H1 (cell line): Measurements from ENCODE around the gene CCDC182. TPM values are rescaled to one million over a fixed set of nuclear protein-coding genes. Genes with fewer than 3 reads are reported as not detected.

Experiments used
- CTCF ChIA-PET: fragments of 300-600 bp; sonication (Branson Sonifier 250); formaldehyde crosslinking; loops from one replicate; lab custom pipeline; 2021; ENCODE audit not compliant: partially characterized antibody; lab: Charles Lee
- POLR2A ChIA-PET: fragments of 300-600 bp; sonication (Branson Sonifier 250); formaldehyde crosslinking; loops from one replicate; lab custom pipeline; 2021; ENCODE audit warnings: inconsistent platforms; ENCODE audit not compliant: partially characterized antibody; lab: Charles Lee
- DNase-seq, 2 experiments: peaks; one replicate each; pipeline versions ENCODE4 v3.0.0 to v3.0.0-alpha.2; 2010 to 2022; ENCODE audit warnings: low spot score in 2 of 2, low read depth in 1 of 2, mixed read lengths in 1 of 2
- FAIRE-seq: peaks from 2 replicates; lab custom pipeline; 2011; peaks lifted over from hg19 to GRCh38; lab: Jason Lieb, UNC
- H2AFZ ChIP-seq: 2 replicates; pipeline ENCODE4 v1.8.1; 2012; ENCODE audit warnings: low read length, inconsistent platforms
- H2AK5ac ChIP-seq: 2 replicates; pipeline ENCODE4 v1.6.1; 2013; ENCODE audit warnings: low read depth, low read length
- H2BK120ac ChIP-seq: replicated peaks from 2 replicates; pipeline ENCODE3; 2013; ENCODE audit warnings: low read depth, low read length, inconsistent platforms
- H2BK12ac ChIP-seq: 2 replicates; pipeline ENCODE4 v1.6.1; 2013; ENCODE audit warnings: low read depth, low read length
- H2BK15ac ChIP-seq: 2 replicates; pipeline ENCODE4 v1.6.1; 2013; ENCODE audit warnings: low read length
- H2BK20ac ChIP-seq: 2 replicates; pipeline ENCODE4 v1.6.1; 2013; ENCODE audit warnings: low read length
- H2BK5ac ChIP-seq: 2 replicates; pipeline ENCODE4 v1.6.1; 2013; ENCODE audit warnings: low read depth, low read length
- H3K14ac ChIP-seq: 2 replicates; pipeline ENCODE4 v1.6.1; 2013; ENCODE audit warnings: inconsistent platforms; ENCODE audit not compliant: insufficient read length
- H3K18ac ChIP-seq: 2 replicates; pipeline ENCODE4 v1.6.1; 2013; ENCODE audit warnings: low read length; ENCODE audit errors: extremely low read depth
- H3K23ac ChIP-seq: 2 replicates; pipeline ENCODE4 v1.6.1; 2013; ENCODE audit warnings: inconsistent platforms; ENCODE audit not compliant: insufficient read length
- H3K23me2 ChIP-seq: 2 replicates; pipeline ENCODE4 v1.6.1; 2013; ENCODE audit warnings: low read depth, low read length
- H3K27ac ChIP-seq: 2 replicates; pipeline ENCODE4 v1.6.1; 2011; ENCODE audit warnings: low read depth, low read length, inconsistent platforms
- H3K27me3 ChIP-seq, 4 experiments: replicated peaks in 1 of 4; 1 replicate in 1 of 4; 2 replicates in 3 of 4; pipeline versions ENCODE4 v1.6.1 to v1.8.1; 2011 to 2013; ENCODE audit warnings: low read length in 3 of 4, mild to moderate bottlenecking in 3 of 4, inconsistent platforms in 2 of 4, mixed read lengths in 2 of 4, moderate library complexity in 1 of 4; ENCODE audit not compliant: control insufficient read depth in 3 of 4, insufficient read depth in 3 of 4; ENCODE audit errors: extremely low read depth in 1 of 4
- H3K36me3 ChIP-seq, 4 experiments: 2 replicates each; pipeline versions ENCODE4 v1.6.1 to v1.8.1; 2011 to 2013; ENCODE audit warnings: mild to moderate bottlenecking in 4 of 4, low read length in 3 of 4, moderate library complexity in 2 of 4, control low read depth in 1 of 4, inconsistent platforms in 1 of 4; ENCODE audit not compliant: insufficient read depth in 4 of 4, control insufficient read depth in 2 of 4
- H3K4ac ChIP-seq: replicated peaks from 2 replicates; pipeline ENCODE3; 2013; ENCODE audit warnings: low read length, low read depth, mixed read lengths, inconsistent platforms; ENCODE audit not compliant: insufficient read length
- H3K4me1 ChIP-seq, 4 experiments: replicated peaks in 1 of 4; 1 replicate in 1 of 4; 2 replicates in 3 of 4; pipeline versions ENCODE4 v1.6.1 to v1.8.1; 2011 to 2013; ENCODE audit warnings: low read length in 3 of 4, inconsistent platforms in 2 of 4, mixed read lengths in 1 of 4; ENCODE audit not compliant: insufficient read depth in 4 of 4, control insufficient read depth in 3 of 4
- H3K4me2 ChIP-seq, 2 experiments: 2 replicates each; pipeline versions ENCODE4 v1.6.1 to v1.8.1; 2011 to 2013; ENCODE audit warnings: low read depth in 2 of 2, low read length in 2 of 2, control low read depth in 1 of 2, inconsistent platforms in 1 of 2, mild to moderate bottlenecking in 1 of 2; ENCODE audit not compliant: insufficient read depth in 1 of 2
- H3K4me3 ChIP-seq, 4 experiments: fragments of 200-600, 300-600 bp in 1 of 4; sonication (generic), shearing (Covaris generic), sonication (Bioruptor Twin) in 1 of 4; 2 replicates each; pipeline versions ENCODE4 v1.5.1 to v1.8.1; 2011 to 2016; ENCODE audit warnings: low read length in 4 of 4, low read depth in 3 of 4, control low read depth in 2 of 4, inconsistent platforms in 2 of 4, mild to moderate bottlenecking in 2 of 4, mixed read lengths in 1 of 4, moderate library complexity in 1 of 4; ENCODE audit not compliant: insufficient read depth in 2 of 4; ENCODE audit errors: extremely low read depth in 1 of 4
- H3K56ac ChIP-seq: replicated peaks from 2 replicates; pipeline ENCODE3; 2013; ENCODE audit warnings: low read depth, mild to moderate bottlenecking, mixed read lengths, low read length, inconsistent platforms; ENCODE audit not compliant: insufficient read length
- H3K79me1 ChIP-seq: 2 replicates; pipeline ENCODE4 v1.6.1; 2013; ENCODE audit warnings: low read depth, low read length, control low read depth
- H3K79me2 ChIP-seq, 2 experiments: 2 replicates each; pipeline versions ENCODE4 v1.6.1 to v1.8.1; 2012 to 2013; ENCODE audit warnings: low read length in 2 of 2, mild to moderate bottlenecking in 2 of 2, inconsistent platforms in 1 of 2; ENCODE audit not compliant: insufficient read depth in 2 of 2, control insufficient read depth in 1 of 2
- H3K9ac ChIP-seq, 4 experiments: replicated peaks in 1 of 4; 1 replicate in 1 of 4; 2 replicates in 3 of 4; pipeline versions ENCODE4 v1.6.1 to v1.8.1; 2011 to 2013; ENCODE audit warnings: low read depth in 3 of 4, low read length in 3 of 4, control low read depth in 2 of 4, mild to moderate bottlenecking in 2 of 4, moderate library complexity in 2 of 4, inconsistent platforms in 1 of 4; ENCODE audit errors: extremely low read depth in 1 of 4
- H3K9me3 ChIP-seq, 2 experiments: 2 replicates each; pipeline versions ENCODE4 v1.6.1 to v1.8.1; 2012 to 2013; ENCODE audit warnings: mild to moderate bottlenecking in 2 of 2, moderate library complexity in 2 of 2, control low read depth in 1 of 2, inconsistent platforms in 1 of 2, low read depth in 1 of 2, low read length in 1 of 2, mixed read lengths in 1 of 2; ENCODE audit not compliant: insufficient read depth in 2 of 2
- H4K20me1 ChIP-seq, 2 experiments: replicated peaks in 1 of 2; 2 replicates each; pipeline versions ENCODE3 to v1.8.1; 2011 to 2013; ENCODE audit warnings: inconsistent platforms in 2 of 2, low read length in 2 of 2, mild to moderate bottlenecking in 1 of 2; ENCODE audit not compliant: insufficient read depth in 2 of 2, control insufficient read depth in 1 of 2
- H4K5ac ChIP-seq: 2 replicates; pipeline ENCODE4 v1.6.1; 2013; ENCODE audit warnings: low read length, low read depth, mixed read lengths, inconsistent platforms; ENCODE audit not compliant: insufficient read length
- H4K8ac ChIP-seq: 2 replicates; pipeline ENCODE4 v1.8.0; 2013; ENCODE audit warnings: mild to moderate bottlenecking, moderate library complexity, low read length, inconsistent platforms; ENCODE audit not compliant: insufficient read depth; ENCODE audit errors: extremely low read depth
- H4K91ac ChIP-seq: replicated peaks from 2 replicates; pipeline ENCODE3; 2013; ENCODE audit warnings: low read length, mixed read lengths, inconsistent platforms; ENCODE audit not compliant: insufficient read length
- CHD1 ChIP-seq: IDR thresholded peaks from 2 replicates; pipeline ENCODE4 v1.6.1; 2012; ENCODE audit warnings: low read depth, low read length, improper control_type of control experiment
- CHD2 ChIP-seq: IDR thresholded peaks from 2 replicates; pipeline ENCODE4 v1.6.1; 2012; ENCODE audit warnings: low read length, improper control_type of control experiment
- EZH2 ChIP-seq: fragments of 200-600 bp; sonication (generic); IDR thresholded peaks from 2 replicates; pipeline ENCODE4 v1.7.1; 2012; ENCODE audit warnings: low read depth, mild to moderate bottlenecking, moderate library complexity, low read length, inconsistent platforms; ENCODE audit not compliant: severe bottlenecking
- MAFK ChIP-seq: IDR thresholded peaks from 2 replicates; pipeline ENCODE4 v1.6.1; 2012; ENCODE audit warnings: low read depth, mild to moderate bottlenecking, improper control_type of control experiment, low read length
- SRF ChIP-seq: IDR thresholded peaks from 2 replicates; pipeline ENCODE4 v1.6.1; 2011; ENCODE audit warnings: mild to moderate bottlenecking, low read depth, low read length, moderate library complexity
- polyA plus RNA-seq, 7 experiments: library from polyadenylated mRNA; depleted of rRNA in 3 of 7; stranded (reverse) in 5 of 7; unstranded in 2 of 7; fragments of >200 nt in 5 of 7; fragments of 200-250 nt in 2 of 7; gene quantifications; 1 replicate in 5 of 7; 2 replicates in 1 of 7; 4 replicates in 1 of 7; pipeline versions ENCODE4 v1.2.1 to v1.2.3, GENCODE V29; 2011 to 2013; ENCODE audit warnings: missing spikeins in 2 of 7, mixed read lengths in 2 of 7
- total RNA-seq: library from RNA; stranded (reverse); fragmentation: NEBNext Ultra II Directional; extraction: Animal tissue kit (Norgen Biotek cat#: 25700); gene quantifications from 2 replicates; pipeline ENCODE4 v1.2.1, GENCODE V29; 2021
- TF ChIP-seq, protein P1 (sequence below): IDR thresholded peaks from 2 replicates; pipeline ENCODE4 v1.6.1; 2012; ENCODE audit warnings: low read length, inconsistent platforms
- TF ChIP-seq, protein P2 (sequence below): IDR thresholded peaks from 2 replicates; pipeline ENCODE4 v1.6.1; 2012; ENCODE audit warnings: inconsistent platforms

The CCDC182 gene
- total and polyA plus RNA-seq, 2 of the 8 experiments (the other 6 are each of a cell fraction or from before 2014, with no cell fraction given) = not detected

DNA sequence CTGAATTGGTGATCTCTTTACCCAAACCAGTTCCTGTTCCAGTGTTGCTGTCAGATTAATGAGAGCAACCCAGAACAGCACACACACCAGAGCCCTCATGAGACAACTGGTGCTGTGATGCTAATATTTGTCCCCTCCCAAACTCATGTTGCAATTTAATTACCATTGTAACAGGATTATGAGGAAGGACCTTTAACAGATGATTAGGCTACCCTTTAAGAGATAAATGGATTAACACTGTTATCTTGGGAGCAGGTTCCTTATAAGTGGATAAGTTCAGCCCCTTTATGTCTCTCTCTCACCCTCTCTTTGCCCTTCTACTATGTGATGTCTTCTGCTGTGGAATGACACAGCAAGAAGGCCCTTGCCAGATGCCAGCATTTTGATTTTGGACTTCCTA is 1.1 kb upstream of the CCDC182 start:
- H4K20me1 ChIP-seq = no peaks in the 10 kb centered on the region

More for the DNA sequence above, 1.1 kb upstream of the CCDC182 start:
- H2BK5ac ChIP-seq = no peak overlapping the region
- no peak overlapping the region for H2AK5ac ChIP-seq
- H3K23me2 ChIP-seq = no peaks in the 10 kb centered on the region; the same call in 1 of the 2 replicates
- FAIRE-seq = no peak
- H3K9me3 ChIP-seq = no peaks in the 10 kb centered on the region
- no peak overlapping the region for H4K5ac ChIP-seq
- H3K27ac ChIP-seq = no peak overlapping the region
- ChIA-PET CTCF (interaction anchor here (1.1 to 3.4 kb wide), 6 partner anchors 9 to 80 kb away, joined by 3 to 23 read pairs (median 5); no protein-coding TSS in a partner anchor), POLR2A (no interaction called here)
- H3K56ac ChIP-seq = no peak overlapping the region
- no peak overlapping the region for H3K9ac ChIP-seq
- H3K4me3 ChIP-seq = no peak overlapping the region
- no peak for DNase-seq
- H2AFZ ChIP-seq = no peak overlapping the region
- H3K23ac ChIP-seq = no peak overlapping the region
- H4K91ac ChIP-seq = no peak overlapping the region
- H2BK120ac ChIP-seq = no peak overlapping the region
- peaks cover 0 to 2% (median 0%) of the 10 kb centered on the region in 4 experiments; a peak in 2 of 7 replicates for H3K4me1 ChIP-seq
- H3K4ac ChIP-seq = no peak overlapping the region
- no peak overlapping the region for H3K18ac ChIP-seq
- no peak overlapping the region for H2BK12ac ChIP-seq
- no peaks in the 10 kb centered on the region for H3K79me2 ChIP-seq
- no peaks in the 10 kb centered on the region for H3K79me1 ChIP-seq
- no peaks in the 10 kb centered on the region for H3K36me3 ChIP-seq
- H3K4me2 ChIP-seq = no peak overlapping the region
- no peak overlapping the region for H4K8ac ChIP-seq
- no peak overlapping the region for H2BK15ac ChIP-seq
- H2BK20ac ChIP-seq = no peak overlapping the region
- no peak overlapping the region for H3K14ac ChIP-seq
- H3K27me3 ChIP-seq = no peaks in the 10 kb centered on the region
- no peak for TF ChIP-seq MAFK
- TF ChIP-seq EZH2 = no peak
- TF ChIP-seq, protein P1, sequence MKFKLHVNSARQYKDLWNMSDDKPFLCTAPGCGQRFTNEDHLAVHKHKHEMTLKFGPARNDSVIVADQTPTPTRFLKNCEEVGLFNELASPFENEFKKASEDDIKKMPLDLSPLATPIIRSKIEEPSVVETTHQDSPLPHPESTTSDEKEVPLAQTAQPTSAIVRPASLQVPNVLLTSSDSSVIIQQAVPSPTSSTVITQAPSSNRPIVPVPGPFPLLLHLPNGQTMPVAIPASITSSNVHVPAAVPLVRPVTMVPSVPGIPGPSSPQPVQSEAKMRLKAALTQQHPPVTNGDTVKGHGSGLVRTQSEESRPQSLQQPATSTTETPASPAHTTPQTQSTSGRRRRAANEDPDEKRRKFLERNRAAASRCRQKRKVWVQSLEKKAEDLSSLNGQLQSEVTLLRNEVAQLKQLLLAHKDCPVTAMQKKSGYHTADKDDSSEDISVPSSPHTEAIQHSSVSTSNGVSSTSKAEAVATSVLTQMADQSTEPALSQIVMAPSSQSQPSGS = no peak
- TF ChIP-seq CHD1 = no peak
- TF ChIP-seq, protein P2, sequence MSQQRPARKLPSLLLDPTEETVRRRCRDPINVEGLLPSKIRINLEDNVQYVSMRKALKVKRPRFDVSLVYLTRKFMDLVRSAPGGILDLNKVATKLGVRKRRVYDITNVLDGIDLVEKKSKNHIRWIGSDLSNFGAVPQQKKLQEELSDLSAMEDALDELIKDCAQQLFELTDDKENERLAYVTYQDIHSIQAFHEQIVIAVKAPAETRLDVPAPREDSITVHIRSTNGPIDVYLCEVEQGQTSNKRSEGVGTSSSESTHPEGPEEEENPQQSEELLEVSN = no peak
- TF ChIP-seq SRF = no peak
- TF ChIP-seq CHD2 = no peak
